Duodenal mucosa (tissue), 2 donors: ENCODE data around the gene THEMIS.

ENCODE experiments used
- H3K27ac ChIP-seq: one replicate; pipeline ENCODE4 v1.7.0; 2013; ENCODE audit warnings: low read depth, low read length
- H3K27me3 ChIP-seq, 2 donors: one replicate each; pipeline ENCODE4 v1.7.0; 2013; ENCODE audit warnings: low read length in 2 of 2, control low read depth in 1 of 2; ENCODE audit not compliant: insufficient read depth in 2 of 2, control insufficient read depth in 1 of 2
- H3K36me3 ChIP-seq, 2 donors: one replicate each; pipeline ENCODE4 v1.7.0; 2013; ENCODE audit warnings: low read length in 2 of 2, control low read depth in 1 of 2; ENCODE audit not compliant: insufficient read depth in 2 of 2, control insufficient read depth in 1 of 2
- H3K4me1 ChIP-seq, 2 donors: one replicate each; pipeline ENCODE4 v1.7.0; 2013; ENCODE audit warnings: low read length in 2 of 2, control low read depth in 1 of 2; ENCODE audit not compliant: insufficient read depth in 2 of 2, control insufficient read depth in 1 of 2
- H3K4me3 ChIP-seq, 2 donors: one replicate each; pipeline ENCODE4 v1.7.0; 2013; ENCODE audit warnings: low read length in 2 of 2, low read depth in 1 of 2
- H3K9ac ChIP-seq, 2 donors: one replicate each; pipeline ENCODE4 v1.7.0; 2013; ENCODE audit warnings: low read length in 2 of 2, low read depth in 1 of 2
- H3K9me3 ChIP-seq, 2 donors: one replicate each; pipeline ENCODE4 v1.7.0; 2013; ENCODE audit warnings: low read length in 2 of 2, control low read depth in 1 of 2; ENCODE audit not compliant: control insufficient read depth in 1 of 2

THEMIS gene

GRCh38 chr6:127900935-127901334 is at the start of gene THEMIS:
TSS of gene THEMIS (minus strand) at chr6:127901058. CDS start at chr6:127900932, 126 bp downstream.
- no peaks in the 10 kb centered on the region for H3K27me3 ChIP-seq
- H3K9ac ChIP-seq = no peak within 1 kb of the TSS
- H3K9me3 ChIP-seq = no peaks in the 10 kb centered on the region
- H3K4me3 ChIP-seq = peak within 1 kb of the TSS; percentile 33 to 46
- H3K36me3 ChIP-seq = no peaks in the 10 kb centered on the region
- no peak within 1 kb of the TSS for H3K27ac ChIP-seq
- no peaks in the 10 kb centered on the region for H3K4me1 ChIP-seq

GRCh38 chr6:127949251-127949650 is 48.4 kb upstream of the THEMIS start:
- Histone ChIP-seq H3K4me1 (no peaks in the 10 kb centered on the region), H3K27me3 (no peaks in the 10 kb centered on the region), H3K4me3 (no peak overlapping the region), H3K9me3 (no peaks in the 10 kb centered on the region), H3K27ac (no peak overlapping the region), H3K9ac (no peak overlapping the region), H3K36me3 (no peaks in the 10 kb centered on the region)

DNA sequence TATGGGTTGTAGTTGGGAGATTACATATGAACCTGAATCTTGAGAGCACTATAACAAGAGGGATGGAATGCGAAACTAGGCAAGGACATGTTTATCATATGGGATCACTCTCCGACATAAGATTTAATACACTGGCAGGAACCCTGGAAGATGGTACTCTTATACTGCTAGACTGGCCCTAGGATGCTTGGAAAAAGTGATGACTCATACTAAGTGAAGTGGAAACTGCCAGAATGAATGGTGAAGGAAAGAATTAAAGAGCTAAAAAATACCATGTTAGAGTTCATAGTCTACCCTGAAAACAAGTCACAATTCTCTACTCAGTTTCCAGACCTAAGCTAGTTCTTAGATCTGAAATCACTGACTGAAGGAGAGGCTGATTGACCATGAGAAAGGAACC is 45.5 kb upstream of the THEMIS start:
- no peaks in the 10 kb centered on the region for H3K27me3 ChIP-seq
- H3K36me3 ChIP-seq = no peaks in the 10 kb centered on the region
- H3K4me3 ChIP-seq = no peak overlapping the region
- no peaks in the 10 kb centered on the region for H3K4me1 ChIP-seq
- H3K9ac ChIP-seq = no peak overlapping the region
- H3K27ac ChIP-seq = no peak overlapping the region
- H3K9me3 ChIP-seq = no peaks in the 10 kb centered on the region

GRCh38 chr6:127945434-127946097 is 44.7 kb upstream of the THEMIS start:
- H3K4me3 ChIP-seq = no peak overlapping the region
- H3K27ac ChIP-seq = no peak overlapping the region
- H3K36me3 ChIP-seq = no peaks in the 10 kb centered on the region
- no peaks in the 10 kb centered on the region for H3K9me3 ChIP-seq
- H3K4me1 ChIP-seq = no peaks in the 10 kb centered on the region
- no peak overlapping the region for H3K9ac ChIP-seq
- H3K27me3 ChIP-seq = no peaks in the 10 kb centered on the region

DNA sequence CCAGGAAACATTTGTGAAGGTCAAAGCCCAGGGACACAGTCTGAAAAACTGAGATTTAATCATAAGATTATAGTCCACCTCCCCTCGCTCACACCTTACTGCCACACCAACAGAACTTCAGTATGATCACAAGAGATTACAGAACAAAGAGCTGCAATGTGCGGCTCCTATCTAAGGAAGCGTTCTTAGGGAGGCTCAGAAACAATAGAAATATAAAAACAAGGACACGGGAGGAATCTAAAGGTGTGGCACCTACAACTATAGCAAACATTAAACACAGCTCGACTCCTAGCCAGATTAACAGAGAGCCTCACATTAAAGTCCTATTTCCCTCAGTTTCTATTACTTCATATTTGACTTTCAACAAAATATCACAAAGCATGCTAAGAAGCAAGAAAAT is 40.4 kb upstream of the THEMIS start:
- Histone ChIP-seq H3K9me3 (no peaks in the 10 kb centered on the region), H3K4me1 (no peaks in the 10 kb centered on the region), H3K27me3 (no peaks in the 10 kb centered on the region), H3K4me3 (no peak overlapping the region), H3K9ac (no peak overlapping the region), H3K36me3 (no peaks in the 10 kb centered on the region), H3K27ac (no peak overlapping the region)

DNA sequence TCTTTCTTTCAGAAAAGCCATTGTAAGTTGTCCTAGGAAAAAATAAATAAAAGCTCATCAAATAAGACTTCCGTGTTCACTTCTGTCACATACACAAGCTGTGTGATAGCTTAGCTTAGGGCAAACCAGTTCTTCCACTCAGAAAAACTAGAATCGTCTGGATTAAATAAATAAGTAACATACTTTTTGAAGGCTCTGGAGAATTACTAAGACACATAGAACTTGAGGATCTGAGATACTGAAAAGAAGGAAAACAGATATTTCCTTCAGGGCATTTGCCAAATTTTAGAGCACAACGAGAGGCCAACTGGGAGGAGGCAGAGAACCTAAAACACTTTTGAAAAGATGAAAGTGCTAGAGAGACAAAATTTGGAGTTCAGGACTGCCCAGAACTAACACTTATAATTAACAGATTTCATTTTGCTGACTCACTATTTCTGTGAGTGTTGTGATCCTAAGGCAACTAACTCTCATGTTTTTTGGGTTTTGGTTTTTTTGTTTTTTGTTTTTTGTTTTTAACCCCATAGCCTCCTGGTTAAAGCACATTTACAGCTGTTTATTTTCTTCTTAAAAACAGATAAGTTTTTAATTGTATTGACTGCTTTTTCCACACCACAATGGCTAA is 38.7 kb upstream of the THEMIS start:
- no peaks in the 10 kb centered on the region for H3K9me3 ChIP-seq
- H3K4me1 ChIP-seq = no peaks in the 10 kb centered on the region
- no peak overlapping the region for H3K27ac ChIP-seq
- H3K27me3 ChIP-seq = no peaks in the 10 kb centered on the region
- no peak overlapping the region for H3K9ac ChIP-seq
- no peak overlapping the region for H3K4me3 ChIP-seq
- H3K36me3 ChIP-seq = no peaks in the 10 kb centered on the region

GRCh38 chr6:127938701-127939100 is 37.8 kb upstream of the THEMIS start:
- Histone ChIP-seq H3K27ac (no peak overlapping the region), H3K36me3 (no peaks in the 10 kb centered on the region)

DNA sequence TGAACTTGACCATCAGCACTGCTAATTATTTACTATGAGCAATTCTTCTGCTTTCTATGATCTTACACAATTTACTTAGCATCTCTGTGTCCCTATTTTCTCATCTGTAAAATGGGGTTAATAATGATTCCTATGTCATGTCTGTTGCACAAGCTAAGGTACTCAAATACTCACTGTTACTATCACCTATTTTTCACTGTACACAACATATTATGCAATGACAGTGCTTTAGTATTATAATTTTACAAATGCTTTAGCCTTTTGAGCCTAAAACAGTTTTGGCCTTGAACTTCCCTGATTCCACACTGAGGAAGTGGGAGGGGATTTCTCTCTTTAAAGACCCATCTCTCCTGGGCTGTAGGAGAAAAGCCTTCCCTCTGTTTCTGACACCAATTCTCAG is 36.9 kb upstream of the THEMIS start:
- Histone ChIP-seq H3K4me3 (no peak overlapping the region), H3K9ac (no peak overlapping the region), H3K9me3 (peaks cover 3 to 4% of the 10 kb centered on the region in 2 donors), H3K27me3 (no peaks in the 10 kb centered on the region), H3K4me1 (no peaks in the 10 kb centered on the region), H3K27ac (no peak overlapping the region), H3K36me3 (no peaks in the 10 kb centered on the region)

More at GRCh38 chr6:127938701-127939100, 37.8 kb upstream of the THEMIS start:
- Histone ChIP-seq H3K9ac (no peak overlapping the region), H3K4me3 (no peak overlapping the region), H3K4me1 (no peaks in the 10 kb centered on the region), H3K9me3 (no peaks in the 10 kb centered on the region), H3K27me3 (no peaks in the 10 kb centered on the region)

GRCh38 chr6:127937102-127937501 is 36.2 kb upstream of the THEMIS start:
- Histone ChIP-seq H3K36me3 (no peaks in the 10 kb centered on the region), H3K4me3 (no peak overlapping the region), H3K27ac (no peak overlapping the region), H3K9me3 (peaks cover 8 to 9% of the 10 kb centered on the region in 2 donors), H3K27me3 (no peaks in the 10 kb centered on the region), H3K9ac (no peak overlapping the region), H3K4me1 (no peaks in the 10 kb centered on the region)

- Histone ChIP-seq H3K27me3 (no peaks in the 10 kb centered on the region), H3K4me1 (no peaks in the 10 kb centered on the region), H3K4me3 (no peak overlapping the region), H3K9ac (no peak overlapping the region), H3K9me3 (peaks cover 8 to 9% of the 10 kb centered on the region in 2 donors), H3K27ac (no peak overlapping the region), H3K36me3 (no peaks in the 10 kb centered on the region)
These were observed 34.1 kb upstream of the THEMIS start for GRCh38 chr6:127934956-127935355.
